ENCODE measurements around the gene EZR.

Gene EZR

GRCh38 chr6:158751921-158752320 is 67.2 kb downstream of the EZR start:
- no peak for TF ChIP-seq POLR2AphosphoS5 (IDR thresholded peaks at IDR 0.05; ENCODE audit: low read depth, low read length)
- no peak for TF ChIP-seq FOXP2 (optimal IDR thresholded peaks at IDR 0.05; ENCODE audit: borderline replicate concordance, extremely low read depth, extremely low read length, insufficient read depth)
- no peak for TF ChIP-seq SIN3A (IDR thresholded peaks at IDR 0.05; ENCODE audit: borderline replicate concordance, insufficient read depth, low read length)
- no peak for TF ChIP-seq REST (IDR thresholded peaks at IDR 0.05; ENCODE audit: insufficient read depth in 1 of 2, low read depth in 2 of 2, low read length in 2 of 2)
- no peak for TF ChIP-seq TAF1 (IDR thresholded peaks at IDR 0.05; ENCODE audit: borderline replicate concordance, insufficient read depth, low read length)

GRCh38 chr6:158751224-158751623 is 67.9 kb downstream of the EZR start:
- no peak for TF ChIP-seq TAF1 (IDR thresholded peaks at IDR 0.05; ENCODE audit: borderline replicate concordance, insufficient read depth, low read length)
- TF ChIP-seq SIN3A (IDR thresholded peaks at IDR 0.05; ENCODE audit: borderline replicate concordance, insufficient read depth, low read length) = no peak
- TF ChIP-seq REST (IDR thresholded peaks at IDR 0.05; ENCODE audit: insufficient read depth in 1 of 2, low read depth in 2 of 2, low read length in 2 of 2) = no peak
- TF ChIP-seq FOXP2 (optimal IDR thresholded peaks at IDR 0.05; ENCODE audit: borderline replicate concordance, extremely low read depth, extremely low read length, insufficient read depth) = no peak
- TF ChIP-seq POLR2AphosphoS5 (IDR thresholded peaks at IDR 0.05; ENCODE audit: low read depth, low read length) = no peak

GRCh38 chr6:158744986-158745430 is 74.2 kb downstream of the EZR start:
- no peak for TF ChIP-seq POLR2AphosphoS5 (IDR thresholded peaks at IDR 0.05; ENCODE audit: low read depth, low read length)
- TF ChIP-seq REST (IDR thresholded peaks at IDR 0.05; ENCODE audit: insufficient read depth in 1 of 2, low read depth in 2 of 2, low read length in 2 of 2) = no peak
- TF ChIP-seq TAF1 (IDR thresholded peaks at IDR 0.05; ENCODE audit: borderline replicate concordance, insufficient read depth, low read length) = no peak
- no peak for TF ChIP-seq SIN3A (IDR thresholded peaks at IDR 0.05; ENCODE audit: borderline replicate concordance, insufficient read depth, low read length)
- TF ChIP-seq FOXP2 (optimal IDR thresholded peaks at IDR 0.05; ENCODE audit: borderline replicate concordance, extremely low read depth, extremely low read length, insufficient read depth) = no peak

- no peak for TF ChIP-seq TAF1 (IDR thresholded peaks at IDR 0.05; ENCODE audit: borderline replicate concordance, insufficient read depth, low read length)
- no peak for TF ChIP-seq FOXP2 (optimal IDR thresholded peaks at IDR 0.05; ENCODE audit: borderline replicate concordance, extremely low read depth, extremely low read length, insufficient read depth)
- TF ChIP-seq POLR2AphosphoS5 (IDR thresholded peaks at IDR 0.05; ENCODE audit: low read depth, low read length) = no peak
- no peak for TF ChIP-seq SIN3A (IDR thresholded peaks at IDR 0.05; ENCODE audit: borderline replicate concordance, insufficient read depth, low read length)
- no peak for TF ChIP-seq REST (IDR thresholded peaks at IDR 0.05; ENCODE audit: insufficient read depth in 1 of 2, low read depth in 2 of 2, low read length in 2 of 2)
Observed at GRCh38 chr6:158743033-158743651, 76.0 kb downstream of the EZR start.
